Fibroblast of lung (primary cell): Measurements from ENCODE around the gene SCGB1D1.

Experiments used
- CTCF ChIP-seq, 2 donors: IDR thresholded peaks in 1 of 2; conservative IDR thresholded peaks in 1 of 2; 1 replicate in 1 of 2; 2 replicates in 1 of 2; pipeline ENCODE4 v1.5.1; 2011 to 2012; ENCODE audit warnings: low read length in 2 of 2, control low read depth in 1 of 2, inconsistent platforms in 1 of 2, low read depth in 1 of 2, mild to moderate bottlenecking in 1 of 2
- EZH2 ChIP-seq: IDR thresholded peaks from 2 replicates; pipeline ENCODE4 v1.5.1; 2012; ENCODE audit warnings: low read length, control low read depth, mild to moderate bottlenecking; ENCODE audit errors: missing control alignments

GRCh38 chr11:62237499-62237898, 47.5 kb downstream of the SCGB1D1 start:
- TF ChIP-seq CTCF (conservative IDR thresholded peaks at IDR 0.05 in 1 of 2, IDR thresholded peaks at IDR 0.05 in 1 of 2; ENCODE audit: low read depth in 1 of 2, low read length in 2 of 2) (no peak), EZH2 (no peak)
